Activated T-helper 9 cell treated with anti-CD3 and anti-CD28 coated beads, Interleukin-2, amount 50 U/mL, for 16 hours (primary cell): Measurements from ENCODE around the gene MBNL3.

Experiments
- DNase-seq: peaks from one replicate; pipeline ENCODE4 v3.0.0-alpha.2; 2020; ENCODE audit warnings: low read depth

Gene MBNL3

DNA sequence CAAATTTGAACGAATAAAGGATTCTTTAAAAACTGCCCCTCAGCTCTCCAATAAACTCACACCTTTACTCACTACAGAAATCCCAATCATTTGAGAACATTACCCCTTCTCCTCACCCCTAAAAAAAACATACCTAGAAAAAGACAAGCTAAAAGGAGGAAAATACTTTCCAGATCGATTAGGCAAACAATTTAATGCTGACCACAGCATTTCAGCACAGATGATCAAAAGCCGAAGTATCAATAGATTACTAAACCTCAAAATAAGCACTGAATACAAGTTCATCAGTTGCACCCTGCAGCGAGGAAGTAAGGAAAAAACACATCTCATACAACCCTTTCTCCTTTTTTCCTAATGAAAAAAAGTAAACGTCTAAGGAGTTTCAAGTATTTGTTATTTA is 65.5 kb downstream of the MBNL3 start:
- DNase-seq, result no peak

DNA sequence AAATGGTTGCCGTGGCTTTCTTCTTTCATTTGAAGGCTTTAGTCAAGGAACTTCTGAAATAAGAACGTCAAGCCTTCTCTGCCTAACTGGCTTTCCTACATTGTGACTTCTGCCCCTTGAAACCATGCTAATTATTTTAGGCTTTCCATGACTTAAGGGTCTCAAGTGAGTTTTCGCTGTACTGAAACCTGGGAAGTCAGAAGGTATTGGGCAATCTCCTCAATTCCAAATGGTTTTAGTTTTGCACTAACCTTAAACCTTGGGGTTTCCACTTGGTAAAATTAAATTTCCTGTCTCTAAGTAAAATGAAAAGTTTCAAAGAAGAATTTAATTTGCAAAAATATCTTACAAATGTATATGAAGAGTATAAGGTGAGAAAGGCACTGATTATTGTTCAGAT is 73.8 kb downstream of the MBNL3 start:
- no peak for DNase-seq

DNA sequence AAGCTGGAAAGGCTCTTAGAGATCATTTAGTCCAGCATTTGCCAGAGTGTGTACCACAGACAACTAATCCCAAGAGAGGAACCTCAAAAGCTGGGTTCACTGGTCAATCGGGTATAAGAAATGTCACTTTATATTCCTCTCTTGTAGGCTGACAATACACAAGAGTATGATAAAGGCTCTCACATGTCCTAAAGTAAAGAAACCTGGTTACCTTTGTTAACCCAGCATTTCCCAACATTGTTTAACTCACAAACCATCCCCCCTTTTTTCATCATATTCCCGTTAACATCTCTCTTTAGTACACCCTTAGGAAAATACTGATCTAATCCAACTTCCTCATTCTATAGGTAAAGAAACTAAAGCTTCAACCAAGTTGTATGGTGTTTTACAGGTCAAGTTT is 74.4 kb downstream of the MBNL3 start:
- DNase-seq, result no peak

DNA sequence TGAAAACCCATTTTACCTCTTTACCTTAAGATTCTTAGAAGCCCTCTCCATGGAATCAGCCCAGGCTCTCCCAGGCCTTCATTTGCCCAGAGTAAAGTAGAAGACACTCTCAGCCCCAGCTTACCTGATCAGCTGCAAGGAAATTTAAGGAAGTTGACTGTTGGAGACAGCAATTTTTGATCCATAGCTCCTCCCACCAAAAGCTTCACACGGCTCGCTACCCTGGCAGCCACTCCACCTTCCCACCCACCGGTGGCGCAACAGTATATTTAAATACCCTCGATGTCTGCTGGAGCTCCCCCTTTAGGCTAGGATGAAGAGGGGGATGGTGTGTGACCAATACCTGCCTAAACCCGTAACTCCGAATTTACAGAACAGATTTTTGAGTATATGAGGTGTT is 75.4 kb downstream of the MBNL3 start:
- no peak for DNase-seq

DNA sequence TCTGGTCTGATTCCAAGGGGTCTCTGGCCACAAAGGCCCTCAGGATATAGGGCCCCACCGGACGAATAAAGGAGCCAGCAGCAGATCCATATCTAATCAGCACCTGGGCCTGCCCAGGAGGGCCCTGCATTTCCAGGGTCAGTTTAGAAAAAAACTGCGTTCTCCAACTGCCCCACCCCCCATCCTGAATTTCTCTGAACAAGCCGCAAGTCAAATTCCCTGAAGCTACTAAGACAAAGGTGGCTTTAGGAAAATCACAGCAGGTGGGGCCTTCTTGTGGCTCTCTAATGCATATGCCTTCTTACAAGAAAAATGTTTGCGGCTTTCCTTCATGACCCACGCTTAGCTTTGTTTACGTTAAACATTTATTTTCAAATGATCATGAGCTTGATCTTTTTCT is 76.6 kb downstream of the MBNL3 start:
- no peak for DNase-seq

DNA sequence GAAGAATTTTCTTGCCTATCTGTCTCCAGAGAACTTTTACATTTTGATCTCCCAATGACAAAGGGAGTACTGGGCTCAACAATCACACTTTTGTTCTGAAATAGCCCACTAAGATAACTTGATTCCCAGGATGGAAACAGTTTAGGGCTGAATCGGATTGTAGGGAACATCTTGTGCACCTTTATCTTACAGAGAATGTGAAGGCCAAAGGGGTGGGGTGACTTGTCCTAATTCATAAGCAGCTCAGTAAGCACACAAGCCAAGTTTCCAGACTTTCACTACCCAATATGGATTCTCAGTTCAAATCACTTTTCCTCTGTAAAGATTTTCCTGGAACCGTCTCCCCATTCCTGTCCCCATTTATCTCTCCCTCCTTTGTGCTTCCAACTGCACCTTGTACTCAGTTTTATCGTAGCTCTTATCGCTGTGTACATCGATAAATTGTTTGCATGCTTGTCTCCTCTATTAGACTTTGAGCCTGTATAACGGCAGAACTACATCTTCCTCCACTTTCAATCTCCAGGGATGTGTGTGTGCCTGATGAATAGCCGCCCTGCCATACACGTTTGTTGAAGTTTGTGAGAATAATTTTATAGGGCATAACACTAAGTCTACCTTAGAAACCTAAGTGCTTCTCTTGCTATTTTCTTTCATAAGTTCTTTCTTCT is 77.4 kb downstream of the MBNL3 start:
- no peak for DNase-seq

DNA sequence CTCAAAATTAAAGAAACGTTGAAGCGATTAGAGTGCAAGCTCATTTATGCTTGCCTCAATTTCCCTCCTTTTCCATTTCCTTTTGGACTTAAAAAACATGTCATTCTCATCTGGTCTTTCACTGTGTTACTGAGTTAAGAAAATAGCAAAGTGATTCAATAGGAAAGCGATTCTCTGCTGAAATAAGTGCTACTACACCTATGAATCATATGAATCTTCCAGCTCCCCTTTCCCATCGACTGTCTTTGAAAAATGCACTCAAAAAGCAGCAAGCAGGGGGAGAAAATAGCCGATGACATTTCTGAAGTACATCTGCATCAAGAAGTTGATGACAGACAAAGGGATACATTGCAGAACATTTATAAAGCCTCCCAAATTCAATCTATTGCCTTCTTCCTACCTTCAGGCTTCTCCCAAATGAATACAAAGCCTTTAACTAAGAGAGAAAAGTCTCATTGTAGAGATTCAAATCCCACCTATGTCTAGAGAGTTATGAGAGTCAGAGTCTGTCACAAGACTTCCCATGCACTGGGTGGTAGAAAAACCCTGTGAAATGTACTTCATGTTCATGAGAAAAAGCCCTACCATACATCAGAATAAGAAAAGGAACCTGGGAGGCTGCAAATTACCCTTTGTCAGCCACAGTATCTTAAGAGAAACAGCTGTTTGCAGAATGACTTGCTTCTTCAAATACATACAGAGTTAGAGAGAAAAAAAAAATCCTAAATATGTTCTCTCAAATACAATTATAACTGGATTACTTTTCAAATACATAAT is 78.9 kb downstream of the MBNL3 start:
- no peak for DNase-seq

DNA sequence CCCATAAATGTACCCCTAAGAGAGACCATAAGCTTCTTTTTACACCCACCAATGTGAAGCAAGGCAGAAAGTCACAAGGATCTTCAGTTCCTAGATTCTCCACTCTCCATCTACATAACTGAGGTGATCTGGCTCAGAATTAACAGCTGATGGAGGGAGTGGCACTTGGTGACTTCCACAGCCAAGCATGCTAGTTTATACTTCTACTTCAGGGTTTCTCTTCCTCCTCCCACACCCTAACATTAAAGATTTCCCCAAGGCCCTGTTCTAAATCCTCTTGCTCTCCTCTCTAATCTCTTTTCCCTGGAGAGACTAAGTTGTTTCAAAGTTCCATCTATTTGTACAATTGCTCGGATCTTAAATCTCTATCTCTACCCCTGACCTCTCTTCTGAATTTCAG is 81.1 kb downstream of the MBNL3 start:
- no peak for DNase-seq

DNA sequence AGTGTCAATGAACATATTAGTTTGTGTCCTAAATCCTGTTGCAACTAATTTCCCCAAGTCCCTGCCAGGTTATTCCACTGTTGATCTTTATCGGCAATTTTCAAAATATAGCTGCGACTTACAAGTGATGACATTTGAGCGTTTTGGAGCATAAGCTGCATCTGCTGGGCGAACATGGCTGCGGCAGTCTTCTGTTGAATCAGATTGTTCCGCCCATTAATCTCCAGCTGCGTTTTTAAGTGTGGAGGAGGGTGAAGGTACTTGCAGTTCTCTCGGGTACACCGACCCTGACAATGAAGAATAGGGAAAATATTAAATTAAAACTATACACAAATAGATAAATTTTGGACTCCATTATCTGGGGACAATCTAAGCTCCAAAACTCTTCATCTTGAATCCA is 82.7 kb downstream of the MBNL3 start:
- no peak for DNase-seq

DNA sequence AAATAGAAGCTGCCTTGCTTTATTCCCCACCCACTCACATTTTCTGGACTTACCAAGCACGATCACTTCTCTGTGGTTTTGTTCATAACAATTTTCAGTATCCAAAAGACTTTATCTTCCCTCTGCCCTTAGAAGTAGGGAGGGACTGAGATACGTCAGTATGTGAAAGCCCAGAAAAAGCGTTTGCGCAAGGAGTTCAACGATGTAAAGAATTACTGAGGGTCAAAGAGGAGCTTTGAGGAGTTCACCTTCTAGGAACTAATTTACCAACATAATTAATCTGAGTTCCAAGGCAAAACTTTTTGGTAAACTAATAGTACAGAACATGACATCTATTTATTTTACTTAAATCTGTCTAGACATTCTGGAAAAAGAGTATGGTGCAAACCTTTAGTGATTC is 84.6 kb downstream of the MBNL3 start:
- no peak for DNase-seq

DNA sequence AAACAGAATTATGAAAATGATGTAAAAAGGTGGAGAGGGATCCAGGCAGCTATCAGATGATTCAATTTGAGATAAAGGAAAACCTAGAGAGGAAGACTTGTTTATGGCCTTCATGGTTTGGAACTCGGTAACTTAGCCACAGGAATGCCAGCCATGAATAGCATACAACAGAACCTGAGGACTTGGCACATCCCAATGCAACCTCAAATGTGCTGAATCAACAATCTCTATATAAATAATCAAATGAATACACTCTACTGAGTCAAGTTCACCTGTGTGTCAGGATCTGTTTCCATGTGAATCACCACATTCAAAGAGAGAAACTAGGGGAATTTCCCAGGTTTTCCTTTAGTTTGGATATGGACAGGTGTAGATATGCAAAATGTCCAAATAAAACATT is 86.9 kb downstream of the MBNL3 start:
- no peak for DNase-seq

DNA sequence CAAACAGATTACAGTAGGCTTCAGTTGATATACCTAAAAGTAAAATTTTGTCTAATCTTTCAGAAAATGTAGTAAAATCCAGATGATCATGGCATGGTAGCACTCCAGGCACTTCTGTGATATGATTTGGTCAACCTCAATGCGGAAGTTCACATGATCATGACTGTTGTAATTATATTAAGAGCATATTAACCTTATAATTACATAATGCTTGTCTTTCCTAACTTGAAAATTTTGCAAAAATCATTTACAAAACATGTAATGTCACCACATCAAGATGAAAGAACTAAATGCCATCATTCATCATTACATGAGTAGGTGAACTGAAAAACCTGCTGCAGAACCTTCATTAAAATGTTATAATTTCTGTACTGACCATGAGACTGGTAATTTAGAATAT is 88.1 kb downstream of the MBNL3 start:
- DNase-seq, result no peak

DNA sequence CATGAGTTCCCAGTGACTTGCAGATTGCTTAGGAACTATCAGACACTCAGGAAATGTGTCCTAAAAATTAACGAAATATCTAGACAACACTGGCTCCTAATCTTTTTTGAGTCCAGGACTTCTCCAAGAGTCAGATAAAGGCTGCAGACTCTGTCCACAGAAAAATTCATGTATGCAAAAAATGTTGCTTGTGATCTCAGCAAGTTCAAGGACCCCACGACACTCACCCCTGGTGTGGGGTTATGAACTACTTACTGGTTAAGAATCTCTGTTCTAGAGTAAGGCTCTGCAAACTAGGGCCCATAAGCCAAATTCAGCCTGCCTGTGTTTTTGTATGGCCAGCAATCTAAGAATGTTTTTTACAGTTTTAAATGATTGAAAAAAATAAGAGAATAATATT is 93.2 kb downstream of the MBNL3 start:
- DNase-seq, result no peak

DNA sequence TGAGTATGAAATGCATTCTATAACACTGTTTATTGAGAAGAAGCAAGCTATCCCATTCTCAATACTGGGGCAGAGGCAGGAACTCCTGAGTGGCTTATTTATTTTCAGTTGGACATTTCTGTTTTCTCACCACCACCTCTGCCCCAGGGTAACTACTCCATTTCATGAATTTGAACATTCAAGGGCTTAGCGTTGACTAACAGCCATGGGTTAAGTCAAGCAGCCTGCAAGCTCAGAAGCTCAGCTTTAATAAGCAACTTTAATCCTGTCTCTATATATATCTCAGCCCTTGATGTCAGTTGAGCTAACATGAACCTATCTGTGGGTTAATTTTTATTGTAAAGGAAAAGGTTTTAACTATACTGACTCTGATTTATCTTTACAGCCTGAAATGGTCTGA is 93.8 kb downstream of the MBNL3 start:
- no peak for DNase-seq

DNA sequence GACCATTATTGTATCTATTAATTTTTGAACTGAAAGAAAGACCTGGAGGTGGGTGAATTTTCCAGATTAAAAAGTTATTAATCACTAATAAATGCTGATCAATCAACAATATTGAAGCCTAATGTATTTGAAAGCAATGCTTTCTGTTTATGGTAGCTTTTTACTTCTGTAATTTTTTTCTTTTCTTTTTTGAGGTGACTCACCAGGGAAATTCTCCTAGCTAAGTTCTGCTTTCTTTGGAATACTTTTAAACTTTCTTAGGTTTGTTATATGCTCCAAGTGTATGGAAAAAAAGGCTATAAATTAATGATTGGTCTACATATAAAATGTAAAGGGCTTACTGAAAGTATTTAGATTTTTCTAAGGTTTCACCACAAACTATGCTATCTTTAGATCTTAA is 94.2 kb downstream of the MBNL3 start:
- no peak for DNase-seq

DNA sequence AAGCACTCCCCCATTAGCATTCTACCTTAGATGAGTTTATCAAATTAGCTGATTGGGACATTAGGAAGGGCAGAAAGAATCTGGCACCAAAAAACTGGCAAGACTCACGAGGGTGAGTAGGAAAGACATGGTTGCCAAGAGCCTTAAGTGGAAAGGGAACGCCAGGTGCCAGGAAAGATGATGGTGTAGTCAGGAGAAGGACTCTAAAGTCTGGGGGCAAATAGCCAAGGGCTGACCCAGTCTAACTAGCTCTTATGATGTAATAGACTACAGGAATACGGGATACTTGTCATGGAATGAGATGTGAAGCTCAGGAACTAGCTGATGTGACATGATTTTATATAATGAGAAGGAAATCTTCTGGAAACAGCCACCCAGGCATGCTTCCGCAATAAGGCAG is 94.8 kb downstream of the MBNL3 start:
- no peak for DNase-seq

DNA sequence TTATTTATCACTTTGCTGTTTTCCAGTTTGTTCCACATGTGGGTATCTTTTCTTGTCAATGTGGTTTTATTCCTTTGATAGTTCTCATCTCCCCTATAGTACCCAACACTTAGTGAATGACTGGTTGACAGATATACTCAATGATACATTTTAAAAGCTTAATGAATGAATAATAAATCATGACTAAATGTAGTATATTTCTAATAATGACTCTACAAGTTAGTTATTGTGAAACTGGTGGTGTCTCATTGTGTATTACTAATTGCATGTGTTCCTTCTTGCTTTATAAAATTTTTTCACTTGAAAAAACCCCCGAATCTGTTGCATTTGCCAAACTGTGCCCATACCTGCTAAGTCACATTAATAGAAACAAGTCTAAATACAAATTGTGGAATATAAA is 95.4 kb downstream of the MBNL3 start:
- DNase-seq, result no peak

DNA sequence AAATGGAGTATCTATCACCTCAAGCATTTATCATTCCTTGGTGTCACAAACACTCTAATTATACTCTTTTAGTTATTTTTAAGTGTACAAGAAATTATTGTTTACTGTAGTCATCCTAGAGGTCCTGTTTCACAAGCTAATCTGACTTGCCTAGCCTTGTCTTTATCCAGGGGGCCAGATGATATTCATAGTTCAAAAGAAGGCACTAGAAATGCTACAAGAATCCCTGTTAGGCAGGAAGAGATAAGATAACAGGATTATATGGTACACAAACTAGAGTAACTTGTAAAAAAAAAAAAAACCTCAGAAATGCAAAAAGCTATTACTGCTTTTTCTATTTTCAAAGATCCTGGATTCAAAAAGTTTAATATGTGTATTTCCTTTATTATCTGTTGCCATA is 95.8 kb downstream of the MBNL3 start:
- DNase-seq, result no peak

DNA sequence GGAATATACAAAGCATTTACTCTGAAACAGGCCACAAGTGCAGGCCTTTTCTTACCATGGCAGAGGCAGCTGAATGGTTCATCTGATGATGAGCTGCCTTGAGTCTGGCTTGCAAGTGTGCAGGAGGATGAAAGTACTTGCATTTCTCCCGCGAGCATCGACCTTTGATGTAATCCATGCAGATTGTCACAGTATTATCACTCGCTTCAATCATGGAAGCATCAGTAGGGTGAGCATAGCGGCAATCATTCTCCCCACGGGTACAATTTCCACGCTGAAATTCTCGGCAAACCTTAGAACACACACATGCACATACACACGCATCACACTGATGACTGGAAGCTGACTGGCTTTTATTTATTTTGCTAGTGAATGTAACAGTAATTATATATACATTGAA is 98.0 kb downstream of the MBNL3 start:
- no peak for DNase-seq

DNA sequence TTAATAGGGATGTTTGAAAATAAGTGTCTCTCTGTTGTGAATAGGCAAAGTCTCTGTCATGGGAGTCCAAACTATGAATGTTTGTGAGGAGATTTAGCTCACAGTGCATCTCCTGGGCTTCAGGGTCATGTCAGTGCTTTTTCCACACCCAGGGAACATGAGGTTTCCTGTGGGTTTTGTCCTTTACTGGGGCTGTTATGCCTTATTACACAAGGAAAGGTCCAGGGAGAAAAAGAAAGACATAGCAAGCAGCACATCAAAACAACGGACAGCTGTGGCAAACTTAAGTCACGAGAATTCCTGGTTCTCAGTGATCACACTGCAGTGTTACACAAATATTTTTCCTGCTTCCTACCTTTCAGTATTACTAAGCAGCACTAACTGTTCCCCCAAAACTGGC is 99.4 kb downstream of the MBNL3 start:
- no peak for DNase-seq

DNA sequence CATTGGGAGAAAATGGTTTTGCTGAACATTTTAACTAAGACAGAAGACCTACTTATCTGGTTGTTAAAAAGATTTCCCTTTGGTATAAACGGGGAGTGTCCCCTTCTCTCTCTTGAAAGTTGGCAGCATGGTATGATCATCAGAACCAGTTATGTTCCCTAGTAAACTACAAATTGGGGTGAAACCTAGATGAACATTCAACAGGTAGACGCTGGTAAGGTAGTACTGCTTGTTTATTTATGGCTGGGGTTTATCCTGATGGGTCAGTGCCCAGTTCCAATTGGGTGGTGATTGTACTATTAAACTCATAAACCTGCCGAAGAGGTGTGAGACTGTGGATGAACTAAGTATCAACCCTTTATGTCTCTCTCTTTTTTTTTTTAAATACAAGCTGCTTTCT is 100.5 kb downstream of the MBNL3 start:
- DNase-seq, result no peak

DNA sequence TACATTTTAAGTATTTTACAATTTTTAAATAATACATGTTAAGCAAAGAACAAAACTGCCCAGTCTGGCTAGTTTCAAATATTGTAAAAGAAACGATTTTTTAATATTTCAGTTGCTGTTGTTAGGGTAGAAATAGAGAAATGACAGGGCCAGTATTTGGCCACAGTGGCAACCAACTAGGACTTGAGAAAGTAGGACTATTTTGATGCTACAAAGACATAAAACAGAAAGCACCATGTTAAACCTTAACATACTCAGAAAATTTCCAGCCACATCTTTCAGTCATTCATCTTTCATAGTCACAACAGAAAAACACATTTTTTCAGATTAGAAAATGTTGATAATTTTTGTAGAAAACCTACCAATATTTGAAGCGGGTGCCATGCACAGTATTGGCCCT is 104.5 kb downstream of the MBNL3 start:
- DNase-seq, result no peak

DNA sequence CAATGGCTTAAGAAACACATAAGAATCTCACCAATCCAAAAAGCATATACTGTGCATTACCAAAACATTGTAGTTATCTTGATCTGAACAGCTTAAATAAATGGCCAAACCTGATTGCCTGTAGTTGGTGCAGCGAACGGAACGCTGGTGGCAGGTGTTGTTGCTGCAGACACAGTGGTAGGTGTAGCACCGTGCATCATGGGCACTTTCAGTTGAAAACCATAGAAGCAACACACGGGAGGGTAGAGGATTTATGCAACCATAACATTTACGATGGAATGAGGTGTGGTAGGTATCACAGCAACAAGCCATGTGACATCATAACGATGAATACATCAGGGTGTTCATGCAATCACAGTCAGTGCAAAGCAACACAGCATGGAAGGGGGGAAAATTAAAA is 106.8 kb downstream of the MBNL3 start:
- DNase-seq, result no peak

DNA sequence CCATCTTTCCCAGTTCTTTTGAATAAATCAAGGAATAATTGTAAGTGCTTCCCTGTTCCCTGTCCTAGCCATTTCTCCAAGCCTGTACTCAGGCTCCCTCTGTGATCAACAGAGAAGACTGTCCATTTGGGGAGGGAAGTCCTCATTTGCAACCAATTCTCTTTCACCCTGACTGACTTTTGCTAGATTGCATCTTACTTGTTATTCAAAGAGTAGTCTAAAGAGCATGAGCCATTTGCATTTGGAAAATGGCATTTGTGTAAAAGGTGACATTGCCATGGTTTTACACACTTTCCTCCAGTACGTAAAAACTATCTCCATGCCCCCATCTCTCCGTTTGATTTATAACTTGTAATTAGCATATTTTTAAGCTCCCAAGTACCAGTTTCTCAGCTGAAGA is 110.6 kb downstream of the MBNL3 start:
- DNase-seq, result no peak
